Measurements from ENCODE around the gene DMRTB1. TPM values are rescaled to one million over a fixed set of nuclear protein-coding genes. Genes with fewer than 3 reads are reported as not detected.

The DMRTB1 gene
- total and polyA plus RNA-seq, 2 experiments from 2014 or later, result not detected

DNA sequence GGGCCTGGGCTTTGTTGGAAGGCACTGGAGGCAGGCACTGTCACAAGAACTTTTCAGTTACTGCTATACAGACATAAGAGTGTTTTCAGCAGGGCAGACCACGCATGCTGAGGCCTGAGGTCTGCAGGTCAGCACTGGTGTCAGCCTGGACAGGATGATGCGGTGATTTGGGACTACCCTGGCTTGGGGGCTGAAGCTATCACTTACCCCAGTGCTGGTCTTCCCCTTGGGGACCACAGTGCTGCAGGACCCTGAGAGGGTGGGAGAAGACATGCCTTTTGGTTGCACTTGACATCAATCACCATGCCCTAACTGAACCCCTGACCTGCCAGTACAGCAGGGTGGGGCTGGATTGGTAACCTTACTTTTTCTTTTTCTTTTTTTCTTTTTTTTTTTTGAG is 9.2 kb downstream of the DMRTB1 start:
- H3K79me2 ChIP-seq, result no peaks in the 10 kb centered on the region
- no peaks in the 10 kb centered on the region for H3K9me3 ChIP-seq (ENCODE audit: low read depth)
- TF ChIP-seq EZH2 (IDR thresholded peaks at IDR 0.05; ENCODE audit: borderline replicate concordance) (no peak), EZH2phosphoT487 (IDR thresholded peaks at IDR 0.05; ENCODE audit: low read depth, severe bottlenecking, unreplicated experiment) (no peak)
- TF ChIP-seq, protein P1, sequence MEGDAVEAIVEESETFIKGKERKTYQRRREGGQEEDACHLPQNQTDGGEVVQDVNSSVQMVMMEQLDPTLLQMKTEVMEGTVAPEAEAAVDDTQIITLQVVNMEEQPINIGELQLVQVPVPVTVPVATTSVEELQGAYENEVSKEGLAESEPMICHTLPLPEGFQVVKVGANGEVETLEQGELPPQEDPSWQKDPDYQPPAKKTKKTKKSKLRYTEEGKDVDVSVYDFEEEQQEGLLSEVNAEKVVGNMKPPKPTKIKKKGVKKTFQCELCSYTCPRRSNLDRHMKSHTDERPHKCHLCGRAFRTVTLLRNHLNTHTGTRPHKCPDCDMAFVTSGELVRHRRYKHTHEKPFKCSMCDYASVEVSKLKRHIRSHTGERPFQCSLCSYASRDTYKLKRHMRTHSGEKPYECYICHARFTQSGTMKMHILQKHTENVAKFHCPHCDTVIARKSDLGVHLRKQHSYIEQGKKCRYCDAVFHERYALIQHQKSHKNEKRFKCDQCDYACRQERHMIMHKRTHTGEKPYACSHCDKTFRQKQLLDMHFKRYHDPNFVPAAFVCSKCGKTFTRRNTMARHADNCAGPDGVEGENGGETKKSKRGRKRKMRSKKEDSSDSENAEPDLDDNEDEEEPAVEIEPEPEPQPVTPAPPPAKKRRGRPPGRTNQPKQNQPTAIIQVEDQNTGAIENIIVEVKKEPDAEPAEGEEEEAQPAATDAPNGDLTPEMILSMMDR (IDR thresholded peaks at IDR 0.05; ENCODE audit: poor library complexity), result no peak
- H3K27ac ChIP-seq, result no peak overlapping the region
- DNase-seq (ENCODE audit: low spot score), result no peak
- H3K36me3 ChIP-seq (replicated peaks; ENCODE audit: insufficient read depth, low read depth), result no peaks in the 10 kb centered on the region
- no peaks in the 10 kb centered on the region for H4K20me1 ChIP-seq (ENCODE audit: insufficient read depth, poor library complexity, severe bottlenecking)
- H3K9me2 ChIP-seq (replicated peaks; ENCODE audit: insufficient read depth), result no peaks in the 10 kb centered on the region
- H2AFZ ChIP-seq, result no peak overlapping the region
- WGBS (ENCODE audit: low lambda C conversion rate, missing lambda C conversion rate), result 96% methylated on average over 2 of the region's 2 CpGs
- H3K4me3 ChIP-seq, result no peak overlapping the region
- H3K27me3 ChIP-seq, result no peaks in the 10 kb centered on the region
- no peaks in the 10 kb centered on the region for H3K4me1 ChIP-seq (ENCODE audit: insufficient read depth)
- no peak overlapping the region for H3K4me2 ChIP-seq

- Histone ChIP-seq H3K9me2 (replicated peaks; ENCODE audit: insufficient read depth) (no peaks in the 10 kb centered on the region), H3K36me3 (replicated peaks; ENCODE audit: insufficient read depth, low read depth) (no peaks in the 10 kb centered on the region), H4K20me1 (ENCODE audit: insufficient read depth, poor library complexity, severe bottlenecking) (no peaks in the 10 kb centered on the region), H3K27me3 (no peaks in the 10 kb centered on the region), H3K4me3 (no peak overlapping the region), H3K27ac (no peak overlapping the region), H3K4me1 (ENCODE audit: insufficient read depth) (no peaks in the 10 kb centered on the region), H3K79me2 (no peaks in the 10 kb centered on the region), H3K4me2 (no peak overlapping the region), H2AFZ (no peak overlapping the region), H3K9me3 (ENCODE audit: low read depth) (no peaks in the 10 kb centered on the region)
- TF ChIP-seq EZH2 (IDR thresholded peaks at IDR 0.05; ENCODE audit: borderline replicate concordance) (no peak), EZH2phosphoT487 (IDR thresholded peaks at IDR 0.05; ENCODE audit: low read depth, severe bottlenecking, unreplicated experiment) (no peak)
- TF ChIP-seq, protein P1 (IDR thresholded peaks at IDR 0.05; ENCODE audit: poor library complexity), result no peak
- no peak for DNase-seq (ENCODE audit: low spot score)
- WGBS (ENCODE audit: low lambda C conversion rate, missing lambda C conversion rate), result 87% methylated on average over 5 of the region's 5 CpGs
Measured at GRCh38 chr1:53469373-53469772, 10.2 kb downstream of the DMRTB1 start.

- Histone ChIP-seq H3K27ac (no peak overlapping the region), H2AFZ (no peak overlapping the region), H3K79me2 (no peaks in the 10 kb centered on the region), H3K9me3 (ENCODE audit: low read depth) (no peaks in the 10 kb centered on the region), H3K4me1 (ENCODE audit: insufficient read depth) (no peaks in the 10 kb centered on the region), H3K36me3 (replicated peaks; ENCODE audit: insufficient read depth, low read depth) (no peaks in the 10 kb centered on the region), H3K9me2 (replicated peaks; ENCODE audit: insufficient read depth) (no peaks in the 10 kb centered on the region), H3K4me3 (no peak overlapping the region), H3K4me2 (peak overlapping the region; percentile 64), H3K27me3 (no peaks in the 10 kb centered on the region), H4K20me1 (ENCODE audit: insufficient read depth, poor library complexity, severe bottlenecking) (no peaks in the 10 kb centered on the region)
- no peak for TF ChIP-seq EZH2 (IDR thresholded peaks at IDR 0.05; ENCODE audit: borderline replicate concordance)
- TF ChIP-seq, protein P1 (IDR thresholded peaks at IDR 0.05; ENCODE audit: poor library complexity), result peak; percentile 73
- DNase-seq (ENCODE audit: low spot score), result peak; percentile 88
- WGBS (ENCODE audit: low lambda C conversion rate, missing lambda C conversion rate), result 15% methylated on average over 24 of the region's 28 CpGs
Measured at GRCh38 chr1:53470155-53470554, 11.0 kb downstream of the DMRTB1 start.

DNA sequence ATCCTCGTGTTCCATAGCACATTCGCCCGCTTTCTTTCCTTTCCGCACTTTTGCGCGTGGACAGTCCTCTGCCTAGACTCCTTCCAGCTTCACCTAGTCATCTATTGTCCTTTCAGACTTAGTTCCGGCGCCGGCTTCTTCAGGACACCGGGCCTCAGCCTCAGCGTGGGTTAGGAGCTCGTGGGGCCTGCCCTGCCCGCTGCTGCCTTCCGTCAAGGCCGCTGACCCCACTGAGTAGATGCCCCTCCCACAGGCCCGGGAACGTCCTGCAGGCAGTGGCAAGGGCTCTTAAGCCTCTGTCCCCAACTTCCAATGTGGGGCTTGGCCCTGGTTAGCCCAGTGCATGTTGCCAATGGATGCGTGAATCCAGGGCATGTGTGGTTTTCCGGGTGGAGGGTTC is 11.4 kb downstream of the DMRTB1 start:
- H3K9me3 ChIP-seq (ENCODE audit: low read depth), result no peaks in the 10 kb centered on the region
- H3K9me2 ChIP-seq (replicated peaks; ENCODE audit: insufficient read depth), result no peaks in the 10 kb centered on the region
- H4K20me1 ChIP-seq (ENCODE audit: insufficient read depth, poor library complexity, severe bottlenecking), result no peaks in the 10 kb centered on the region
- no peak overlapping the region for H3K4me3 ChIP-seq
- TF ChIP-seq EZH2phosphoT487 (IDR thresholded peaks at IDR 0.05; ENCODE audit: low read depth, severe bottlenecking, unreplicated experiment), result no peak
- TF ChIP-seq EZH2 (IDR thresholded peaks at IDR 0.05; ENCODE audit: borderline replicate concordance), result no peak
- TF ChIP-seq, protein P1 (IDR thresholded peaks at IDR 0.05; ENCODE audit: poor library complexity), result no peak
- H3K4me2 ChIP-seq, result peak overlapping the region; percentile 64
- H3K27ac ChIP-seq, result no peak overlapping the region
- no peaks in the 10 kb centered on the region for H3K79me2 ChIP-seq
- H3K36me3 ChIP-seq (replicated peaks; ENCODE audit: insufficient read depth, low read depth), result no peaks in the 10 kb centered on the region
- no peak for DNase-seq (ENCODE audit: low spot score)
- 86% methylated on average over 18 of the region's 19 CpGs for WGBS (ENCODE audit: low lambda C conversion rate, missing lambda C conversion rate)
- H2AFZ ChIP-seq, result no peak overlapping the region
- no peaks in the 10 kb centered on the region for H3K27me3 ChIP-seq
- H3K4me1 ChIP-seq (ENCODE audit: insufficient read depth), result no peaks in the 10 kb centered on the region
